Suprapubic skin (tissue), 4 donors: Measurements from ENCODE around the gene GABRE. TPM values are rescaled to one million over a fixed set of nuclear protein-coding genes. Genes with fewer than 3 reads are reported as not detected.
"Not testable (repeated sequence)": the region's sequence is repeated elsewhere in the genome, so short reads cannot be mapped to it uniquely, and the experiment has no call there.

Experiments
- DNase-seq, 2 donors: peaks; one replicate each; pipeline ENCODE4 v3.0.0-alpha.2; 2019; ENCODE audit warnings: low spot score in 2 of 2
- H3K27ac ChIP-seq: fragments of 200-600 bp; sonication (generic); one replicate; pipeline ENCODE4 v1.5.1; 2019
- H3K27me3 ChIP-seq: fragments of 200-600 bp; sonication (generic); one replicate; pipeline ENCODE4 v1.5.1; 2019
- H3K36me3 ChIP-seq: fragments of 200-600 bp; sonication (generic); one replicate; pipeline ENCODE4 v1.5.1; 2019
- H3K4me1 ChIP-seq: fragments of 200-600 bp; sonication (generic); one replicate; pipeline ENCODE4 v1.5.1; 2019
- H3K4me3 ChIP-seq: fragments of 200-600 bp; sonication (generic); one replicate; pipeline ENCODE4 v1.5.1; 2019; ENCODE audit warnings: mild to moderate bottlenecking
- H3K9me3 ChIP-seq: fragments of 200-600 bp; sonication (generic); one replicate; pipeline ENCODE4 v1.5.1; 2019
- EP300 ChIP-seq: sonication (generic); formaldehyde crosslinking; IDR thresholded peaks from one replicate; pipeline ENCODE4 v1.6.1; 2017; ENCODE audit warnings: antibody characterized with exemption
- POLR2A ChIP-seq, 2 donors: fragments of 450-650 bp; IDR thresholded peaks; one replicate each; pipeline ENCODE4 v1.6.1; 2017; ENCODE audit warnings: antibody characterized with exemption in 2 of 2, mild to moderate bottlenecking in 2 of 2, moderate library complexity in 2 of 2
- POLR2AphosphoS5 ChIP-seq, 3 donors: sonication (generic); formaldehyde crosslinking; IDR thresholded peaks; one replicate each; pipeline ENCODE4 v1.6.1; 2017; ENCODE audit warnings: antibody characterized with exemption in 3 of 3
- WGBS: methylation state at CpG from one replicate; pipeline ENCODE4 v1.1.5; 2018; 5-methylcytosine and 5-hydroxymethylcytosine counted together
- total RNA-seq, 4 donors: library from RNA; depleted of rRNA; stranded (reverse); fragments of >200 nt; gene quantifications; one replicate each; pipeline ENCODE4 v1.1.0, GENCODE V29; 2016
- TF ChIP-seq, protein P1 (sequence below), 2 donors: fragments of 200-600 bp in 1 of 2; fragments of 450-650 bp in 1 of 2; sonication (generic) in 1 of 2; IDR thresholded peaks; one replicate each; pipeline ENCODE4 v1.5.1; 2016 to 2019; ENCODE audit warnings: antibody characterized with exemption in 2 of 2, mild to moderate bottlenecking in 1 of 2, moderate library complexity in 1 of 2

The GABRE gene
- total RNA-seq, 4 donors from 2014 or later = 55.8 to 140 (median 78.7) TPM

- no peak overlapping the region for H3K4me3 ChIP-seq
- H3K9me3 ChIP-seq = no peaks in the 10 kb centered on the region
- no peaks in the 10 kb centered on the region for H3K36me3 ChIP-seq
- WGBS = 84% methylated on average over 3 of the region's 5 CpGs
- no peaks in the 10 kb centered on the region for H3K4me1 ChIP-seq
- TF ChIP-seq EP300 = no peak
- no peak overlapping the region for H3K27ac ChIP-seq
- H3K27me3 ChIP-seq = no peaks in the 10 kb centered on the region
- no peak for DNase-seq
These were observed 52.6 kb downstream of the GABRE start for GRCh38 chrX:151921866-151922265.

- WGBS = 80% methylated on average over 10 of the region's 10 CpGs
- H3K4me3 ChIP-seq = no peak overlapping the region
- H3K4me1 ChIP-seq = no peaks in the 10 kb centered on the region
- no peak for DNase-seq
- H3K27ac ChIP-seq = no peak overlapping the region
- H3K9me3 ChIP-seq = no peaks in the 10 kb centered on the region
- H3K36me3 ChIP-seq = no peaks in the 10 kb centered on the region
- TF ChIP-seq POLR2A (IDR thresholded peaks at IDR 0.05) = no peak
- no peak for TF ChIP-seq EP300
- TF ChIP-seq POLR2AphosphoS5 (IDR thresholded peaks at IDR 0.05) = no peak
- TF ChIP-seq, protein P1, sequence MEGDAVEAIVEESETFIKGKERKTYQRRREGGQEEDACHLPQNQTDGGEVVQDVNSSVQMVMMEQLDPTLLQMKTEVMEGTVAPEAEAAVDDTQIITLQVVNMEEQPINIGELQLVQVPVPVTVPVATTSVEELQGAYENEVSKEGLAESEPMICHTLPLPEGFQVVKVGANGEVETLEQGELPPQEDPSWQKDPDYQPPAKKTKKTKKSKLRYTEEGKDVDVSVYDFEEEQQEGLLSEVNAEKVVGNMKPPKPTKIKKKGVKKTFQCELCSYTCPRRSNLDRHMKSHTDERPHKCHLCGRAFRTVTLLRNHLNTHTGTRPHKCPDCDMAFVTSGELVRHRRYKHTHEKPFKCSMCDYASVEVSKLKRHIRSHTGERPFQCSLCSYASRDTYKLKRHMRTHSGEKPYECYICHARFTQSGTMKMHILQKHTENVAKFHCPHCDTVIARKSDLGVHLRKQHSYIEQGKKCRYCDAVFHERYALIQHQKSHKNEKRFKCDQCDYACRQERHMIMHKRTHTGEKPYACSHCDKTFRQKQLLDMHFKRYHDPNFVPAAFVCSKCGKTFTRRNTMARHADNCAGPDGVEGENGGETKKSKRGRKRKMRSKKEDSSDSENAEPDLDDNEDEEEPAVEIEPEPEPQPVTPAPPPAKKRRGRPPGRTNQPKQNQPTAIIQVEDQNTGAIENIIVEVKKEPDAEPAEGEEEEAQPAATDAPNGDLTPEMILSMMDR (IDR thresholded peaks at IDR 0.05) = no peak
- no peaks in the 10 kb centered on the region for H3K27me3 ChIP-seq
These were observed 53.2 kb downstream of the GABRE start for GRCh38 chrX:151921292-151921691.

DNA sequence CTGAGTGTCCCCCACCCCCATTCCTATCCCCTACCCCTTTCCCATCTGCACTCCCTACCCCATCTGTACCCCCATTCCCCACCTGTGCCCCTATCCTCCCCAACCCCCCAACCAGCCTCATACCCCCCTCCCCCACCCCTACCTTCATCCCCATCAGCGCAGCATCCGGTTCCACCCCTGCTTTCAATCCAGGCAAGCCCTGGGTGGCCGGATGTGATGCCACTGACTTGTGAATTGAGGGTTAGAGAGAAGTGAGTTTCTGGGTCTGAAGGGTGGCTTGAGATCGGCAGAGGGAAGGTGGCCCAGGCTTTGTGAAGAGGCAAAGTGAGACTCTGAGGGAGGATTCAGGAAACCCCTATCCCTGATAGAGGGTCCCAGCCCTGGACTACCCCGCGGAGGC is 53.9 kb downstream of the GABRE start:
- Histone ChIP-seq H3K4me3 (no peak overlapping the region), H3K27ac (no peak overlapping the region), H3K9me3 (no peaks in the 10 kb centered on the region), H3K27me3 (no peaks in the 10 kb centered on the region), H3K4me1 (no peaks in the 10 kb centered on the region), H3K36me3 (no peaks in the 10 kb centered on the region)
- no peak for DNase-seq
- TF ChIP-seq POLR2AphosphoS5 (IDR thresholded peaks at IDR 0.05) (no peak), EP300 (no peak), POLR2A (IDR thresholded peaks at IDR 0.05) (no peak)
- TF ChIP-seq, protein P1 (IDR thresholded peaks at IDR 0.05) = no peak
- WGBS = 70% methylated on average over 6 of the region's 6 CpGs

DNA sequence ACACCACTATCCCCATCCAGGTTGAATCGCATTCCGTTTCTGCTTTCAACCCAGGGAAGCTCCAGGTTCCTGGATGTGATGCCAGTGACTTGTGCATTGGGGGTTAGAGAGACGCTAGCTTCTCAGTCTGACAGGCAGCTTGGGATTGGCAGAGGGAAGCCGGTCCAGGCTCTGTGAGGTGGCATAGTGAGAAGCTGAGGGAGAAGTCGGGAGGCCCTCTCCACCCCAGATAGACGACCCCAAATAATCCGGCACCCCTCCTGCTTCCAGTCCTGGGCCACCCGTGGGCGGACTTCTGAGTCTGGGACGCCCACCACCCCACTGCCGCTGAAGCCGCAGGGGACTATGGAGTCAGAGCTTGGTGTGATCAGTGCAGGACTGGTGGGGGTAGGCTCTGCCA is 54.4 kb downstream of the GABRE start:
- Histone ChIP-seq H3K4me3 (no peak overlapping the region), H3K36me3 (no peaks in the 10 kb centered on the region), H3K27me3 (no peaks in the 10 kb centered on the region), H3K4me1 (no peaks in the 10 kb centered on the region), H3K27ac (no peak overlapping the region), H3K9me3 (no peaks in the 10 kb centered on the region)
- WGBS = 95% methylated on average over 12 of the region's 12 CpGs
- no peak for TF ChIP-seq EP300
- TF ChIP-seq POLR2A (IDR thresholded peaks at IDR 0.05) = no peak
- TF ChIP-seq, protein P1 (IDR thresholded peaks at IDR 0.05) = no peak
- TF ChIP-seq POLR2AphosphoS5 (IDR thresholded peaks at IDR 0.05) = no peak
- DNase-seq = no peak

- no peaks in the 10 kb centered on the region for H3K4me1 ChIP-seq
- H3K9me3 ChIP-seq = no peaks in the 10 kb centered on the region
- no peak for DNase-seq
- H3K27me3 ChIP-seq = no peaks in the 10 kb centered on the region
- no peaks in the 10 kb centered on the region for H3K36me3 ChIP-seq
- no peak for TF ChIP-seq EP300
- no peak for TF ChIP-seq POLR2AphosphoS5 (IDR thresholded peaks at IDR 0.05)
- WGBS = 94% methylated on average over 10 of the region's 11 CpGs
- no peak overlapping the region for H3K27ac ChIP-seq
- no peak overlapping the region for H3K4me3 ChIP-seq
These were observed 54.9 kb downstream of the GABRE start for GRCh38 chrX:151919610-151920009.

DNA sequence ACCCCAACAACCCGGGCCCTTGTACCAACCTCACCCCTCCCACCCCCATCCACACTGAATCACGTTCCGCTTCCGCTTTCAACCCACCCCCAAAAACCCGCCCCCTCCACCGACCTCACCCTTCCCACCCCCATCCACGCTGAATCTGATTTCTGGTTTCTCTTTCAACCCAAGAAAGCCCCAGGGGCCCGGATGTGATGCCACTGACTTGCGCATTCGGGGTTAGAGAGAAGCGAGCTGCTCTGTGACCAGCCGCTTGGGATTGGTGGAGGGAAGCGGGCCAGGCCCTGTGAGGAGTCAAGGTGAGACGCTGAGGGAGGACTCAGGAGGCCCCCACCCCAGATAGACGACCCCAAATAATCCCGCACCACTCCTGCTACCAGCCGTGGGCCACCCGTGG is 55.7 kb downstream of the GABRE start:
- WGBS = 93% methylated on average over 14 of the region's 18 CpGs
- DNase-seq, H3K4me3 ChIP-seq, H3K27me3 ChIP-seq, H3K27ac ChIP-seq, H3K36me3 ChIP-seq, H3K4me1 ChIP-seq, H3K9me3 ChIP-seq: not testable (repeated sequence)

DNA sequence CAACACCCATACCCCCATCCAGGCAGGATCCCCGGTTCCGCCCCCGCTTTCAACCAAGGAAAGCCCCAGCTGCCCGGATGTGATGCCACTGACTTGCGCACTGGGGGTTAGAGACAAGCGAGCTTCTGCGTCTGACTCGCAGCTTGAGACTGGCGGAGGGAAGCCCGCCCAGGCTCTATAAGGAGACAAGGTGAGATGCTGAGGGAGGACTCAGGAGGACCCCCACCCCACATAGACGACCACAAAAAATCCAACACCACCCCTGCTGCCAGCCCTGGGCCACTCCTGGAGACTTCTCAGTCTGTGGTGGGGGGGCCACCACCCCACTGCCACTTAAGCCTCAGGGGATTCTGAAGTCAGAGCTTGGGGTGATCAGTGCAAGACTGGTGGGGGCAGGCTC is 61.7 kb downstream of the GABRE start, which contains the start of gene MAGEA4:
MAGEA4 (plus strand) TSS at position 110 of the 400 bp plus-strand sequence. CDS start 10,776 bp downstream, outside the sequence.
- H3K36me3 ChIP-seq = no peaks in the 10 kb centered on the region
- H3K4me1 ChIP-seq = no peaks in the 10 kb centered on the region
- 95% methylated on average over 4 of the region's 11 CpGs for WGBS

More for the DNA sequence above, 61.7 kb downstream of the GABRE start, which contains the start of gene MAGEA4:
- Histone ChIP-seq H3K9me3 (no peaks in the 10 kb centered on the region), H3K27me3 (no peaks in the 10 kb centered on the region), H3K27ac (no peak within 1 kb of the TSS), H3K4me3 (no peak within 1 kb of the TSS)
- TF ChIP-seq POLR2AphosphoS5 (IDR thresholded peaks at IDR 0.05) = no peak
- no peak for TF ChIP-seq EP300
- TF ChIP-seq, protein P1 (IDR thresholded peaks at IDR 0.05) = no peak
- TF ChIP-seq POLR2A (IDR thresholded peaks at IDR 0.05) = no peak
- DNase-seq = no peak
